Neural progenitor cell (in vitro differentiated cells): ENCODE data around the gene SHROOM1. TPM values are rescaled to one million over a fixed set of nuclear protein-coding genes. Genes with fewer than 3 reads are reported as not detected.

ENCODE experiments used
- DNase-seq: peaks from one replicate; pipeline ENCODE4 v3.0.0-alpha.2; 2016; ENCODE audit warnings: low spot score
- H2AFZ ChIP-seq: fragments of 200-600 bp; sonication (generic); replicated peaks from 2 replicates; pipeline ENCODE4 v1.6.1; 2016; ENCODE audit warnings: antibody characterized with exemption
- H3F3A ChIP-seq: fragments of 200-600 bp; sonication (generic); 2 replicates; pipeline ENCODE4 v1.6.1; 2016; ENCODE audit warnings: antibody characterized with exemption, low read depth
- H3K27ac ChIP-seq: fragments of 200-600 bp; sonication (generic); 2 replicates; pipeline ENCODE4 v1.5.1; 2016; ENCODE audit warnings: mild to moderate bottlenecking
- H3K27me3 ChIP-seq: fragments of 200-600 bp; sonication (generic); 2 replicates; pipeline ENCODE4 v1.6.1; 2016; ENCODE audit warnings: mild to moderate bottlenecking, moderate library complexity
- H3K36me3 ChIP-seq: fragments of 200-600 bp; sonication (generic); 2 replicates; pipeline ENCODE4 v1.5.1; 2016
- H3K4me1 ChIP-seq: fragments of 200-600 bp; sonication (generic); 2 replicates; pipeline ENCODE4 v1.6.1; 2016; ENCODE audit warnings: mixed run types
- H3K4me2 ChIP-seq: fragments of 200-600 bp; sonication (generic); 2 replicates; pipeline ENCODE4 v1.6.1; 2016
- H3K4me3 ChIP-seq: fragments of 200-600 bp; sonication (generic); 2 replicates; pipeline ENCODE4 v1.5.1; 2016
- H3K79me2 ChIP-seq: fragments of 200-600 bp; sonication (generic); 2 replicates; pipeline ENCODE4 v1.6.1; 2016; ENCODE audit warnings: low read depth
- H3K9ac ChIP-seq: fragments of 200-600 bp; sonication (generic); 2 replicates; pipeline ENCODE4 v1.6.1; 2016
- H3K9me3 ChIP-seq: fragments of 200-600 bp; sonication (generic); 2 replicates; pipeline ENCODE4 v1.5.1; 2016; ENCODE audit warnings: low read depth
- H4K20me1 ChIP-seq: fragments of 200-600 bp; sonication (generic); 2 replicates; pipeline ENCODE4 v1.6.1; 2016; ENCODE audit warnings: low read depth
- H3K27ac Mint-ChIP-seq: 3 replicates; pipeline ENCODE4 v1.8.0; 2021; ENCODE audit warnings: mixed read lengths
- H3K27me3 Mint-ChIP-seq: 2 replicates; pipeline ENCODE4 v1.8.0; 2022; ENCODE audit warnings: low read depth, mild to moderate bottlenecking, inconsistent platforms, moderate library complexity, mixed read lengths; ENCODE audit not compliant: insufficient read depth
- H3K36me3 Mint-ChIP-seq: 3 replicates; pipeline ENCODE4 v1.8.0; 2021; ENCODE audit warnings: mixed read lengths
- H3K4me1 Mint-ChIP-seq: 3 replicates; pipeline ENCODE4 v1.8.0; 2021; ENCODE audit warnings: mixed read lengths
- H3K4me3 Mint-ChIP-seq: 3 replicates; pipeline ENCODE4 v1.8.0; 2021; ENCODE audit warnings: mild to moderate bottlenecking, moderate library complexity, mixed read lengths
- H3K9me3 Mint-ChIP-seq: 3 replicates; pipeline ENCODE4 v1.8.0; 2020; ENCODE audit warnings: mixed read lengths
- CTCF ChIP-seq: fragments of 200-600 bp; sonication (generic); IDR thresholded peaks from 2 replicates; pipeline ENCODE4 v1.5.1; 2017; ENCODE audit warnings: antibody characterized with exemption, mild to moderate bottlenecking
- EZH2 ChIP-seq: fragments of 200-600 bp; sonication (generic); IDR thresholded peaks from 2 replicates; pipeline ENCODE4 v1.6.1; 2017; ENCODE audit warnings: antibody characterized with exemption, mild to moderate bottlenecking, moderate library complexity
- EZH2phosphoT487 ChIP-seq: fragments of 200-600 bp; sonication (generic); IDR thresholded peaks from 2 replicates; pipeline ENCODE4 v1.6.1; 2017; ENCODE audit warnings: antibody characterized with exemption
- total RNA-seq: library from RNA; depleted of rRNA; stranded (reverse); fragments of >200 nt; gene quantifications from 2 replicates; pipeline ENCODE4 v1.2.3, GENCODE V29; 2015; ENCODE audit warnings: low replicate concordance

SHROOM1 gene
- total RNA-seq, 1 donor from 2014 or later, result 0.36 TPM

- H4K20me1 ChIP-seq, result peaks cover 16% of the 10 kb centered on the region
- H3K27ac ChIP-seq, result no peak overlapping the region
- H3K79me2 ChIP-seq, result no peaks in the 10 kb centered on the region
- Mint-ChIP-seq H3K4me1 (peaks cover 24% of the 10 kb centered on the region), H3K27ac (no peak overlapping the region), H3K4me3 (no peak overlapping the region), H3K27me3 (peaks cover 31% of the 10 kb centered on the region), H3K36me3 (peaks cover 2% of the 10 kb centered on the region), H3K9me3 (peaks cover 5% of the 10 kb centered on the region)
- no peak for DNase-seq
- H2AFZ ChIP-seq, result no peak overlapping the region
- no peak overlapping the region for H3K4me2 ChIP-seq
- H3K9ac ChIP-seq, result no peak overlapping the region
- no peak overlapping the region for H3K4me3 ChIP-seq
- no peaks in the 10 kb centered on the region for H3K9me3 ChIP-seq
- H3K27me3 ChIP-seq, result peaks cover 99% of the 10 kb centered on the region
- peaks cover 4% of the 10 kb centered on the region for H3K4me1 ChIP-seq
- TF ChIP-seq EZH2 (no peak), CTCF (no peak), EZH2phosphoT487 (no peak)
- peaks cover 24% of the 10 kb centered on the region for H3F3A ChIP-seq
- H3K36me3 ChIP-seq, result no peaks in the 10 kb centered on the region
These were observed 14.4 kb downstream of the SHROOM1 start for GRCh38 chr5:132816083-132816482.

GRCh38 chr5:132815454-132815853 is 15.0 kb downstream of the SHROOM1 start:
- H3K4me3 Mint-ChIP-seq, result peak overlapping the region; percentile 74
- no peak for TF ChIP-seq EZH2phosphoT487
- no peak for TF ChIP-seq EZH2
- TF ChIP-seq CTCF, result no peak

DNA sequence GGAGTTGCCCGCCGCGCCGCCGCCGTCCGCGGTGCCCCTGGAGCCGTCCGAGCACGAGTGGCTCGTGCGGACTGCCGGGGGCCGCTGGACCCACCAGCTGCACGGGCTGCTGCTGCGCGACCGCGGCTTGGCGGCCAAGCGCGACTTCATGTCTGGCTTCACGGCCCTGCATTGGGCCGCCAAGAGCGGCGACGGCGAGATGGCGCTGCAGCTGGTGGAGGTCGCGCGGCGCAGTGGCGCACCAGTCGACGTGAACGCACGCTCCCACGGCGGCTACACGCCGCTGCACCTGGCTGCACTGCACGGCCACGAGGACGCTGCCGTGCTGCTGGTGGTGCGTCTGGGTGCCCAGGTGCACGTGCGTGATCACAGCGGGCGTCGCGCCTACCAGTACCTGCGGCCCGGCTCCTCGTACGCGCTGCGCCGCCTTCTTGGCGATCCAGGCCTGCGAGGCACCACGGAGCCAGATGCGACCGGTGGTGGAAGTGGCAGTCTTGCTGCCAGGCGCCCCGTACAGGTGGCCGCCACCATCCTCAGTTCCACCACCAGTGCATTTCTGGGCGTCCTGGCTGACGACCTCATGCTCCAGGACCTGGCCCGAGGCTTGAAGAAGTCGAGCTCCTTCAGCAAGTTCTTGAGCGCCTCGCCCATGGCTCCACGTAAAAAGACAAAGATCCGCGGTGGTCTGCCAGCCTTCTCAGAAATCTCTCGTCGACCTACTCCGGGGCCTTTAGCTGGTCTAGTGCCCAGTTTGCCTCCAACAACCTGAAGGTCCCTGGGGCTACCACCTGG is 15.7 kb downstream of the SHROOM1 start:
- H3K36me3 Mint-ChIP-seq, result peaks cover 2% of the 10 kb centered on the region
- Histone ChIP-seq H3K4me2 (peak overlapping the region; percentile 78), H3K79me2 (no peaks in the 10 kb centered on the region), H2AFZ (peak overlapping the region; percentile 66), H3K36me3 (no peaks in the 10 kb centered on the region), H3F3A (peaks cover 20% of the 10 kb centered on the region), H4K20me1 (peaks cover 16% of the 10 kb centered on the region), H3K27me3 (peaks cover 100% of the 10 kb centered on the region), H3K4me3 (peak overlapping the region; percentile 50), H3K4me1 (peaks cover 4% of the 10 kb centered on the region), H3K9ac (no peak overlapping the region), H3K27ac (no peak overlapping the region), H3K9me3 (no peaks in the 10 kb centered on the region)
- peaks cover 40% of the 10 kb centered on the region for H3K27me3 Mint-ChIP-seq
- TF ChIP-seq EZH2 (peak; percentile 7), EZH2phosphoT487 (no peak)
- H3K4me3 Mint-ChIP-seq, result peak overlapping the region; percentile 74
- H3K4me1 Mint-ChIP-seq, result peaks cover 17% of the 10 kb centered on the region
- H3K27ac Mint-ChIP-seq, result no peak overlapping the region
- peak; percentile 46 for DNase-seq
- H3K9me3 Mint-ChIP-seq, result peaks cover 5% of the 10 kb centered on the region

More at GRCh38 chr5:132815454-132815853, 15.0 kb downstream of the SHROOM1 start:
- H3K9ac ChIP-seq, result no peak overlapping the region
- H3K9me3 ChIP-seq, result no peaks in the 10 kb centered on the region
- H2AFZ ChIP-seq, result no peak overlapping the region
- H3K36me3 ChIP-seq, result no peaks in the 10 kb centered on the region
- Mint-ChIP-seq H3K27me3 (peaks cover 35% of the 10 kb centered on the region), H3K36me3 (peaks cover 2% of the 10 kb centered on the region), H3K27ac (no peak overlapping the region), H3K9me3 (peaks cover 5% of the 10 kb centered on the region), H3K4me1 (peaks cover 23% of the 10 kb centered on the region)
- no peak overlapping the region for H3K27ac ChIP-seq
- no peaks in the 10 kb centered on the region for H3K79me2 ChIP-seq
- H3K4me2 ChIP-seq, result no peak overlapping the region
- H3K27me3 ChIP-seq, result peaks cover 99% of the 10 kb centered on the region
- H3F3A ChIP-seq, result peaks cover 24% of the 10 kb centered on the region
- no peak overlapping the region for H3K4me3 ChIP-seq
- H3K4me1 ChIP-seq, result peaks cover 4% of the 10 kb centered on the region
- no peak for DNase-seq
- H4K20me1 ChIP-seq, result peaks cover 16% of the 10 kb centered on the region
